HG03521 (cell line): Measurements from ENCODE around the gene CHTOP.
A peak's percentile ranks its signal among the peaks of the same experiment; 100 is the strongest.

ENCODE experiments used
- ATAC-seq: cut with Tn5 transposase; IDR thresholded peaks from one replicate; pipeline ENCODE4 v1.9.1; 2021; ENCODE audit warnings: mild to moderate bottlenecking, moderate library complexity; ENCODE audit not compliant: unreplicated experiment

The CHTOP gene

GRCh38 chr1:153612111-153612754 is 21.6 kb upstream of the CHTOP start:
- no peak for ATAC-seq

- ATAC-seq, result no peak
Observed at GRCh38 chr1:153612755-153613331, 21.0 kb upstream of the CHTOP start, which contains the start of gene S100A16. S100A16 (minus strand) TSS chr1:153613137; CDS start chr1:153608151, 4,986 bp downstream.

GRCh38 chr1:153613406-153613805 is 20.5 kb upstream of the CHTOP start:
- ATAC-seq, result no peak

- ATAC-seq, result no peak
Observed at GRCh38 chr1:153614189-153614900, 19.5 kb upstream of the CHTOP start.

GRCh38 chr1:153614906-153615305 is 19.0 kb upstream of the CHTOP start:
- no peak for ATAC-seq

DNA sequence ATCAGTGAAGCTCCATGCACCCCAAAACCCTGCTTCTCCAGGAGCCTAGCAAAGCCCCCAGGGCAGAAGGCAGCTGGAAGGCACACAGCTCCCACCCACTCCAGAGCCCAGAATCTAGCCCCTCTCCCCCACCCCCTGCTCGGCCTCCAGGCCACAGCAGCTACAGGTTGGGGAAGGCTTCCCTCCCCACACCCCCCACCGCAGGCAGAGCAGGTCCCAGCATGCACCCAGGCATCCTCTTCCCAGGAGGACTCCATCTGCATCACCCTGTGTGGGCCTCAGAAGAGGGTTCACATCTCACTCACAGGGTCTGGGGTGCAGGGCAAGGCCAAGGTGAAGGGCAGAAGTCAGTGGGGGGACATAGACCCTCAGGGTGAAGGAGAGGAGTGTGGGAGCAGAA is 18.5 kb upstream of the CHTOP start:
- no peak for ATAC-seq

DNA sequence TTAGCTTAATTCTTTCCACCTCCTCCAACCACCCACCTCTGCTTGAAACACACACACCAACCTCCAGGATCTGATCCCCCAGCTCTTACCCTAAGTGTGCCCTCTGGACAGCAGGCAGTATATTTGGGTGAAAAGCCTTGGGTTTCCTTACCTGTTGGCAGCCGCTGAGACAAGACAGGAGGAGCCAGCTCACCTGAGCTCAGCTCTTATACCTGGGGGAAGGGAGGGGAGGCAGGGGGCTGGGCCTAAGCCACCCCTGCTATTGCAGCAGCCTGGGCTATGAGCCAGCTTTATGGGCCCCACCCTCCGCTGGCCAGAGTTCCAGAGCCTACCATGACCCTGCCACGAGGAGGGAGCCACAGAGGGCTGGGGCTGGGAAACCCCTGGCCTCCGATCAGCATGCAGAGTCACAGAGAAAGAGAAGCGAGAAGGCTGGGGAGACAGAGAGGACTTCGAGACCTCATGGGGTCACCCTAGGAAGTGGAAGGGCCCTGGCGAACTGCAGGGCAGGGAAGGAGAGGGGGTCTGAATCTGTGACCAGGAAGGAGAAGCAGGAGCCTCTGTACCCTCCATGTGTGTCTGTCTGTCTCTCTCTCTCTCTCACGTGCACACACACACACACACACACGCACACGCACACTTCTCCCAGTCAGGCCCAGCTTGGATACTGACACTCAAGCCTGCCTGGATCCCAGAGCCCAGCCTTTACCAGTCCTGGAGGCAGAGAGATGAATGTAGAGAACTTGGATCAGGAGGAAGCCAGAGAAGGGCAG is 17.5 kb upstream of the CHTOP start, which contains the start of gene S100A14:
TSS of gene S100A14 (minus strand) at position 182 of the 773 bp plus-strand sequence. CDS start 467 bp downstream, outside the sequence.
- ATAC-seq, result no peak

DNA sequence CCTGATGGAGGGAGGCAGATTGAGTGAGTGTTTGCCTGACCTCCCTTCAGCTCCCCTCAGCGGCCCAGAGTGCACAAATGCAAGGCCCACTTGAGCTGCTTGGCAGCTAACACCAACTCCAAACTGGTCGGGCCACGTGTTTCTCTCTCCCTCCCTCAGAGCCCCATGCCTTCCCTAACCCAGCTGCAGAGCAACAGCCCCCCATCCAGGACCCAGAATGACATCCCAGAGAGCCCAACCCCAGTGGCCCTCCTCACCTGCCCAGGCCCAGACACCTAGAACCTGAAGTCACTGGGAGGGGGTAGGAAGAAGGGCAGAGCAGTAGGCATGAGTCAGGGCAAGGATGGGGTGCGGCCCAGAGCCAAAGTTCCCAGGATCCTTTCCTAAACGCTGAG is 17.0 kb upstream of the CHTOP start:
- ATAC-seq, result no peak

GRCh38 chr1:153617663-153618062 is 16.2 kb upstream of the CHTOP start:
- peak; percentile 53 for ATAC-seq

- no peak for ATAC-seq
Observed at GRCh38 chr1:153619171-153619570, 14.7 kb upstream of the CHTOP start.

DNA sequence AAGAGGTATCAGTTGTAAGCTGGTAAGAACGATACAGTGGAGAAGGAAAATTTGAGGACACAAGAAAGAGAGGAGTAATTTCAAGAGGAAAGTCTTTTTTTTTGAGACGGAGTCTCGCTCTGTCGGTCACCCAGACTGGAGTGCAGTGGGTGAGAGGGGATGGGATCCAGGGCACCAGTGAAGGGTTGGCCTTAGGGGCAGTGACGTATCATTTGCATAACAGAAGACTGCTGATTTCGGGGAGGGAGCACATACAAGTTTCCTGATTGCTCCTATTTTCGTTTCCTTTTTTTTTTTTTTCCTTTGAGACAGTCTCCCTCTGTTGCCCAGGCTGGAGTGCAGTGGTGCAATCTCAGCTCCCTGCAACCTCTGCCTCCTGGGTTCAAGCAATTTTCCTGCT is 10.8 kb upstream of the CHTOP start:
- no peak for ATAC-seq

- no peak for ATAC-seq
Observed at GRCh38 chr1:153624965-153625611, 8.8 kb upstream of the CHTOP start.

DNA sequence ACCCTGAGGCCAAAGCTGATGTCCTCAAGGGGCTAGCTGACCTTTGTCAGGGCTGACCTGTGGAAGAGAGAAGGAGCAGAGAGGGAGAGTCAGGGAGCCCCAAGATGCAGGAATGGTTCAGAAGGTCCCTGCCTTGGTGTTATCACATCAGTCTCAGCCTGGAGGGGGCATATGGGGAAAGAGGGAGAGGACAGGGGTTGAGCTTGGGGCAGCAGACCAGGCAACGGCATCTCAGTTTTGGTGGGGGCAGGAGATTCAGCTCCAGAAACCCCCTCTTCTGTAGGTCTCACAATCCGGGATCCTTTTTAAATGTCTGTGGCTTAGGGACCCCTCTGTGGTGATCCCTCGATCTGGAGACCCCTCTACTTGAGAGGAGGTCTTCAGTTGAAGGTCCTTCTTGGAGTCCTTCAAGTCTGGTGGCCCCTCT is 7.4 kb upstream of the CHTOP start:
- ATAC-seq, result no peak

DNA sequence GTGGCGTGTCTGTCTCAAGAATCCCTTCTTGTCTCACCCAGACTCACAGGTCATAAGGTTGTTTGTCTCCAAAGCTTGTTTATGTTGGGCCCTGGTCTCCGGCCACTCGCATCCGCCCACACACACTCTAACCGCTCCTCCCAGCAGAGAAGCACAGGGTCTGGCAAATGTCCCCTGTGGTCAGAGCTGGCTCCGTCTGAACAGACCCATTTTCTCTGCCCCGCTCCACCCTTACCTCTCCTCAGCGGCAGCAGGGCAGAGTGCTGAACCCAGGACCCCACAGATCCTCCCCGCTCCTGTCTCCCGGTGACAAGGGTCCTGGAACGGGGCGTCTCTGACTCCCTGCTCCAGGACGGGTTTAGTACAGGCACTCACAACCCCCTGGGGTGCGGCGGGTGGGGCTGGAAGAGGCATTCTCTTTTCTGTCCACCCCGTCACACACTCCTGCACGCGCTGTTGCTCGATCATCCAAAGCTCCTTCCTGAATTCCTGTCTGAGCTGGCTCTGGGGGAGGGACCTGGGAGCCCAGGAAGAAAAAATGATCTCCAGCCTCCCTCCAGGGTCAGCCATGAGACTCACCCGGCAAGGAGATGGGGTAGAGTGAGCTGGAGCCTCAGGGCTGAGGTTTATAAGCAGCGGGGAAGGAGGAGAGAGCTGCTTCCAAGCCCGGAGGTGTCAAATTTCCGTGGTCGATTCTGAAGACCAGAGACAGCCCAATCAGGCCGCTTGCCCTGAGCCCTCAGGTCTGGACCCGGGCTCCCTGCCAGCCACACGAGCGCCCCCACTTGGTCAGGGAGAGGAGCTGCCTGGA is 6.8 kb upstream of the CHTOP start, which contains the start of gene S100A13:
TSS of gene S100A13 (minus strand) at position 602 of the 811 bp plus-strand sequence. CDS start 1,033 bp downstream, outside the sequence.
- ATAC-seq, result no peak

GRCh38 chr1:153627715-153628626 is 5.9 kb upstream of the CHTOP start, which contains the start of gene S100A1:
S100A1 (plus strand) TSS chr1:153628434; CDS start chr1:153630522, 2,088 bp downstream.
- ATAC-seq, result no peak

GRCh38 chr1:153628638-153629342 is 5.1 kb upstream of the CHTOP start:
- no peak for ATAC-seq

GRCh38 chr1:153629343-153629665 is 4.6 kb upstream of the CHTOP start:
- ATAC-seq, result no peak

DNA sequence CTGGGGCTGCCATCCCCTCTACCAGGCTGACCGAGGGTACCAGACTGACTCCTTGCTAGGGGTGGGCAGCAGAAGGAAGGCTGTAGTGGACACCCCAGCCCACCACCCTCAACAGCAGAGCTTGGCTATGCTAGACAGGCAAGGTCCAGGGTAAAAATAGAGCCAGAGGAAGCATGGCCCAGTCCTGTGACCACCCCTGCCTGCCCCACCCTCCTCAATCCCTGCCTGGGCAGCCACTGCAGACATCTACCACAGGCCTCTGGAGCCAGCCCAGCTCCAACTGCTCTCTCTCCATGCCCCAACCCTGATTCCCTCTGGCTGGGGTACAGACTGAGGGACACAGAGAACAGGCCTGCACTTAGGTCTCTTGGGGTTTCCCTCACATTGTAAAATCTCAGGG is 3.9 kb upstream of the CHTOP start:
- no peak for ATAC-seq
